Stimulated activated CD4-positive, alpha-beta T cell treated with anti-CD3 and anti-CD28 coated beads, Interleukin-12 subunit alpha, Interleukin-12 subunit beta, amount 100 ng/mL, for 48 hours (primary cell): ENCODE measurements around the gene CYBB.
A peak's percentile ranks its signal among the peaks of the same experiment; 100 is the strongest.

Experiments
- DNase-seq, 3 donors: peaks; one replicate each; pipeline ENCODE4 v3.0.0-alpha.2; 2020; ENCODE audit warnings: low read depth in 2 of 3, low spot score in 1 of 3

Gene CYBB

DNA sequence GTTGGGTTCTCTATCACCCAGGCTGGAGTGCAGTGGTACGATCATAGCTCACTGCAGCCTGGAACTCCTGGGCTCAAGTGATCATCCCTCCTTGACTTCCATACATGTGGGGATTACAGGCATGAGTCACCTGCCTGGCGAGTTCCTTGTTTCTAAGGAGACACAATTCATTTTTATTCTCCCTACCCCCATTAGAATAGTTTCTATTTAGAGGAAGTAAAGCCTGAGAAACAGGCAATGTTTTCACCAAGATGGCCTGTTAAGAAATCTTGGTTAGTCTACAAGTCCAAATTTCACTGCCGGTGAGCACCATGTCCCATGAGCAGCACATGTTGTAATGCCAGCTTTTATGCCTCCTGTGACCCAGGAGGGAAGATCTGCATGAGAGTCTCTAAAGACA, 5.7 kb downstream of the CYBB start:
- DNase-seq, result no peak

DNA sequence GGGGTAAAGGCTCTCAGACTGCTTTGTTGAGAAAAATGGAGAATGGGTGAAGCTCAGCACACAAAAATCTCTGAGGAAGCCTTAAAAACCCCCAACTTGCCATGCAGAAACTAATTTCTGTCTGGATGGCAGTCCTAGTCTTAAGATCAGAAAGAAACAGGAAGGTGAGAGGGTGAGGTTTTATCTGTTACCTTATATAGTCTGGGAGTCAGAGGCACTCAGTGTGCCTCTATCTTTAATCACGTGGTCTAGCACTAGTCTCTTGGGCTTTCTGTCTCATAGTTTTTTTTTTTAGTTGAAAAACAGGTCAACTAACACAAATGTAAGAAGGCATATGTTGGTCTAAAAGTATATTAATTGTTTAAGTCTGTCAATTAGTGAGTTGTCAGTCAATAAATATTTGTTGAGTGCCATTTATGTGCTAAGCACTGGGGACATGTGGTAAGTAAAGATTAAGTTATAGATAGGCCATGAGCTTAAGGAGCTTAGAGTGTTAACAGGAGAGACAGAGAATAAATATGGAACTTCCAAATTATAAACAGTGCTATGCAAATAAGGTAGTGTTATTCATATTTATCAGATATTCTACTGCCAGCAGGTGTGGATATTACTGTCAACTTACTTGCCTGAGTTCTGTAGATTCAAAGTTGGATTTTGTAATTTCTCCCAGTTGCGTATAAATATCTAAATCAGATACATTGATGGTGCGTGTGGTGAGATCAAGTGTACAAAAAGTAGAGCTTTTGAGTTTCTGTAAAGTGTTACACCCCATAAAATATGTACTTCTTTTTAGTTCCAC, 7.0 kb downstream of the CYBB start:
- DNase-seq, result no peak

DNA sequence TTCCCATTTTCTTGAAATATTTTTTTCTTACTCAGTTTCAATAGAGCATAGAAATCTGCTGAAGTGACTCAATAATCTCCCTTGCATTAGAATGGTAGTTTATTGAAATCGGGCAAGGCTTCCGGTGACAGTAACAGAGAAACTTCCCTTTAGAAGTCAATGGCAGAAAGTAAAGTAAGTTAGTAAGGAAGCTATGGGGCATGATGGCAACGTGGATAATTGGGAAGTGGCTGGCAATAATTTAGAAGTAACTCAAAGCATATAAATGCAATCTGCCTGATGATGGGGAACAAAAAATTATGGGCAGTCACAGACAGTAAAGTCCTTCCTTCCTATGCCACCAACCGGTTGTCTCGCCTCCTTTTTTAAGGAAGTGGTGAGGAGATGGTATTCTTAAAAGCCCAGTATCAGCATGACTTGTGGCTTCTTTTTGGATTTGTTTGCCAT, 7.6 kb downstream of the CYBB start:
- DNase-seq, result no peak

DNA sequence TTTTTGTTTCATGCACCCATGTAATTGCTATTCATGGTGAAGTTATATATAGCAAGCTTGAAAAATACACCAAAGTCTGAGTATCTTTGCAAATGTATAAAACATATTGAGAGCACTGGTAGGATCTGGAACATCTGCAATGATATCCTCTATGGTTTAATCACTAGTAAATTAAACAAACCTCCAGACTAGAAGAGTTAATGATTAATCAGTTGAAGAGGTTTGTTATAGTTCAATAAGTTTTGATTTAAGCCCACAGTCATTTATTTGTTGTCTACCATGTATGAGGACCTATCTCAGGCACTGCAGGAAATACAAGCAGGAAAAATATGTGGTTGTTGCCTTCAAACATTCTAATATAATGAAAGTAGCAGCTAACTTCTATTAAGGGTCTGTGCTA, 16.5 kb downstream of the CYBB start:
- no peak for DNase-seq

DNA sequence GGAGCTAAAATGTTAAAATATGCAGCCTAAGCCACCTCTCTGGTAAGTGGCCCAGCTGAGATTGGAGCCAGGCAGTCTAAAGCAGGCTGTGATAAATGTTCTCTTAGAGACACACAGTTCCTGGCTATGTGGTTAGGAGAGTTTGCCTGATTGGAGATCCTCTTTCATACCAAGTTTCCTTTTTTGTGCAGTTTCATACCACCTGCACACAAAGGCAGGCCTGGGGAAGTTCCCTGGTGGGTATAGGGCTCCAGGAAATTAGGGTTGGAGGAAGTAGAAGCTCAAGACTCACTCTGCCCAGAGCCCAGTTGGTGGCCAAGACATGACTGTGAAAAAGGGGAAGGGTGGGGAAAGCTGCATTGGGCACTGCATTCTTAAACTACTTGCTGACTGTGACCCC, 16.9 kb downstream of the CYBB start:
- no peak for DNase-seq

DNA sequence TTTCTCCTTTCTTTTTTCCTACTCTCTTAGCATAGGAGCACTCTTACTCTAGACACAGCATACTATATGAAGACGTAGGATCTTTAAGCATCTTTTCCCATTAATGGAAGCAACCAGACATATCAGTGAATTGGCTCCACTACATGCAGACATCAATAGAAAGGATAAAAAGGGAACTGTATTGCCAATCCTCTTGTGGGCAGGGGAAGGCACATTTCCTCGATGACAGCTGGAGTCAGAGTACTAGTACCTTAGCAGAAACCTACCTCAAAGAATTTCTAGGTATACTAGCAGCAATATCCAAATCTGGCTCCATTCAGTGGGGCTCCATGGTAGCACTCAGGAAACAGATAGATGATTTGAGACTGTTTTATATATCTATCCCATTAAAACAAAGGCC, 20.1 kb downstream of the CYBB start:
- DNase-seq, result no peak

DNA sequence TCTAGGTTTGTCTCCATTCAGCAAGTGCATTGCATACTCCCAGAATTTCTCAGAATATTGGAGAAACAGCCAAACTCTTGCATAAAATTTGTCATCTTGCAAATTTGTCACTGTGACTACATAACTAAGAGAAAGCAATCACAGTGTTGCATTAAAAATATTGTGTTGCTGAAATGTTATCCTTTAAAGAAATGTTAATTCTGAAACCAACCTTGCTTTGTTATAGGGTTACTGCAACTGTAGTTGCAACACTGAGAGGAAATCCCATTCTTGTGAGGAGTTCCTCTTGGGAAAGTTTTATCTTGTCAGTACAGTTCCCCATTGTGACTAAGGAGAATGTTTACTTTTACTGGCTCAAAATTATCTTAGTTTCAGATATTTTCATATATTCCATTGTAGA, 20.9 kb downstream of the CYBB start:
- DNase-seq, result no peak

DNA sequence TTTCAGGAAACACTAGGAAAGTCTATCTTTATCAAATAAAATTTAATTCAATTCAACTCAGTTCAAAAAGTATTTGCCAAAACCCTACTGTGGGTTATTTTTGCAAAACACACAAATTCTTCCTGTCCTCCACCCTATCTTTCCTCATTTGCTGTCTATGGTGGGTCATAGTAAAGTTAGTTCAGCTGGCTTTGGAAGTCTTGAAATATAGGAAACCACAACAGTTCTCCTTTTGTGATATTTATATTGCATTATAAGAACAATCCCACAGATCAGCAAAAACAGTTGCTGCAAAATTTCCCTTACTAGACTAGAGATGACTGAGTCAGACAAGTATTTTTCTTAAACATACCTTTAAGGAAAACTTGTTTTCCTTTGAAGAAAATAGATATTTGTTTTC, 22.2 kb downstream of the CYBB start:
- no peak for DNase-seq

DNA sequence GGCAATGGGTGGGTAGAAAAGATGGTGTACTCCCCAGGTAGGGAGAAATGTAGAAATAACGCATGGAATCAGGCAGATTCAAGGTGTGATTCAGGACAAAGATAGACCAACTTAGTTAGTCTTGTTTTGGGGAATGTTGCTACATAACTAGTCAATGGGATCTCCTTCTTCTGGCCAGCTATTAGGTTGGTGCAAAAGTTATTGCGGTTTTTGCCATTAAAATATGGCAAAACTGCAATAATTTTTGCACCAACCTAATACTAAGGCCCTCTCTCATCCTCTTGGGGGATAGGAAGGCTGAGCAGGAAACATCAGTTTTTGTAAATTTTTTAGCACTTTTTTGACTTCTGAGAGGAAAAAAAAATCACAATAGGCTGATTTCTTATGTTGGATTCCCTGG, 23.2 kb downstream of the CYBB start:
- no peak for DNase-seq

DNA sequence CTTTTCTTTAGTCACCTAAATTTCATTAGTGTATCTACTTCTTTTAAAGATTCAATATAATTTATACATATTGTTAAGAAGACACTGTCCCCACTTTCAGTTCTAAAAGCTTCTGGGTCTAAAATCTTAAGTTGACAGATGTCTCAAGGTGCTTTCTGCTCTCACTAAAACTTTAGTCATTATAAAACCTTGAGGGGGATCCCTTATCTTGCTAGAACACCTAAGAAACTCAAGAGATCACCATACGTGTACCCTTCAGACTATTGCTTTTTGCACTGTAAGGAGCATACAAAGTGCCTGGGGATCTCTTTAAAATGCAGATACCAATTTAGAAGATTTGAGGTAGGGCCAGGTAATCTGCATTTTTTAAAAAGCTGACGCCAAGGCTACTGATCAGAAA, 30.1 kb downstream of the CYBB start:
- no peak for DNase-seq

DNA sequence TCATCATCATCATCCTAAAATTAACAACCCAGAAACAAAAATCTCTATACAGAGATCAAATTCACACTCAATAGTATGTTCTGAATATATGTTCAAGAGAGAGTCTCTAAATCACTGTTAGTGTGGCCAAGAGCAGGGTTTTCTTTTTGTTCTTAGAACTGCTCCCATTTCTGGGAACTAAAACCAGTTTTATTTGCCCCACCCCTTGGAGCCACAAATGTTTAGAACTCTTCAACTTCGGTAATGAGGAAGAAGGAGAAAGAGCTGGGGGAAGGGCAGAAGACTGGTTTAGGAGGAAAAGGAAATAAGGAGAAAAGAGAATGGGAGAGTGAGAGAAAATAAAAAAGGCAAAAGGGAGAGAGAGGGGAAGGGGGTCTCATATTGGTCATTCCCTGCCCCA, 32.3 kb downstream of the CYBB start:
- DNase-seq, result no peak

DNA sequence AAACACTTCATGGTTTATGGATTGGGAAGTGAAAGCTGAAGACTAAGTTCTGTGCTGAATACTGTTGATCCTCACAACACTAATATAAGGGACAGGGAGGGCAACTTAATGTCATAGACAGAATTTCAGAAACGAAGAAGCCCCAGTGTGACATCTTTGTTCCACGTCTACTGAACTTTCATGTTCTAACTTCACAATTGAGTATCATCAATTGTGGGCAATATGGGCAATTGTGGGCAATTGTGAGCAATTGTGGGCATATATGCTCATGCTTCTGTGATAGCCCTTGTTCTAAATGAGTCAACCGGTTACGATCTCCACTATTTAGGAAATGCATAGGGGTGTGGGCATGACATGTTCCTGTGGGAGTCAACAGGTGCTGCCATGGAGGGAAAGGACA, 33.7 kb downstream of the CYBB start:
- DNase-seq, result no peak

DNA sequence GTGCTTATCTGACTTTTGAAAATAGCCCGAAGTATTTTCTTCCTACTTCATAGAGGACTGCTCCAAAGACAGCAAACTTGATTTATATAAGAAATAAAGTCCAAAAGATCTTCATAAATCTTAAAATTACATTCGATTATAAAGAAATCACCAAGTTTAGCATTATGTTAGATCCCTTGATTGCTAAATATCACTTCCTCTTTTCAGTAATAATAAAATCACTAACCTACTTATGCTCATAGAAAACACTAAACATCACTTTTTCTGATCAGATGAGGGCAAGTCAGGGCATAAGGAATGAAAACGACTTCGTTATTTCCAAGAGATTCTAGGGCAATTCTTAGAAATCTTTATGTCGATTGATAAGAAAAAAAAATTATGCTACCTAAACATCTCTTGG, 35.5 kb downstream of the CYBB start:
- no peak for DNase-seq

DNA sequence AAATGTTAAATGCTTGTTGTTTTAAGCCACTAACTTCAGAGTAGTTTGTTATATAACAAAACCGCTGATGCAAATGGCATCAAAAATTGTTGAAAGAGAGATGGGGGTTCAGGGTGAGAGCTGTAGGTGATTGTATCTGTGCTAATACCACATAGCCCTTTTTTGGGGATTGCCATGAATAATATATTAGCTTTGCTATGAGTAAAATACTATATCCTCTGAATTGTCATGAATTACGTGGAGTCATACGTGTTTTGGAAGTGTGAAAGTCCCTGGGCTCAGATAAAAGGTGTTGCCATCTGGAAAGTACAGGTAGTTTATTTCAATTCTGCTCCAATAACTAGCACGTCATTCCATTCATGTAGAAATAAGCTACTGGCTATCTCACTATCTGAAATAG, 36.9 kb downstream of the CYBB start:
- no peak for DNase-seq

DNA sequence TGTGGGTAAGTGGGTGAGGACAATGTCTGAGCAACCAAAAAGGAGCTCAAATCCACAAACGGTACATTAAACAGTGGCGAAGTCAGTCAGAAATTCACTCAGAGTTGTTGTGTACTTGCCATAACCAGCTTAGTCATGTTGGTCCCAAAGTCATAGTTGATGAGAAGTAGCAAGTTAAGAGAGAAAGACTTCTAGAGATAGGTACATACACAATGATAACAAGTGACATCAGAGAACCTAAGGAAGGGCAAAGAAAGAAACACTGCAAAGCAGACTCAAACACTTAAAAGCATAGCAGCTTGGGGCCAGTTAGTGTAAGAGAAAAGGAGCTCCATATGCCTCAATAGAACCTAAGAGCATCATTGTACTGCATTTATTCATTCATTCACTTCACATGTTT, 37.3 kb downstream of the CYBB start:
- DNase-seq, result no peak

DNA sequence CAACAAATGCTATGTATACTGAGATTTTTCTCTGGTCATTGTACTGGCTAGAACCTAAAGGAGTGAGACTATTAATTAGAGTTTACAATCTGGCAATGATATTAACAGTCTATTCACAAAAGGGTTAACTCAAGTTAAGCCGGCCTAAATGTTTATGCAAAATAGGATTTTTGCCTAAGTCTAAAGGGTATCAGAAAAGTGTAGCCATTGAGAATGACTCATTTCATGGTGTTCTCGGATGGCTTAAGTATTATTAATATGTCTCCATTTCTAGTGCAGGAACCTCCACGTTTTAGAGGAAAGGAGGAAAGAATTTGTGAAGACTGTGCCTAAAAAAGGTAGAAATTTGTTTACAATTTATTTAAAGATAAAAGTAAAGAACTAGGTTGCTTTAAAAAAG, 37.7 kb downstream of the CYBB start:
- DNase-seq, result no peak

DNA sequence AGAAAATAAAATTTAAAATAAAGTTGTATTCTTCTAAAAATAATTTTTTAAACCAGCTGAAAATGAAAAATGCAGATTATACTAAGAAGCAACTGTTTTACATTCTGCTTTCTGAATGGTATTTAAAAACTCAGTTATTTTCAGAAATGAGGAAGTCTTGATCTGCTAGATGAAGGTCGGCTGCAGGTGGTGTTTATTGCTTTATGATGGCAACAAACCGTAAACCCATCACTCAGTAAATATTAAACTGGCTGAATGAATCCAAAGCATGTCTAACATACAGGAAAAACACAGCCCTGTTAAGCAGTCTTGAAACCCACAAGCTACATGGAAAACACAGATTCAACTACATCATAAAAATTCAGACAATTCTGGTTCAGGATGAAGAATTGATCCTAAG, 38.2 kb downstream of the CYBB start:
- DNase-seq, result no peak

DNA sequence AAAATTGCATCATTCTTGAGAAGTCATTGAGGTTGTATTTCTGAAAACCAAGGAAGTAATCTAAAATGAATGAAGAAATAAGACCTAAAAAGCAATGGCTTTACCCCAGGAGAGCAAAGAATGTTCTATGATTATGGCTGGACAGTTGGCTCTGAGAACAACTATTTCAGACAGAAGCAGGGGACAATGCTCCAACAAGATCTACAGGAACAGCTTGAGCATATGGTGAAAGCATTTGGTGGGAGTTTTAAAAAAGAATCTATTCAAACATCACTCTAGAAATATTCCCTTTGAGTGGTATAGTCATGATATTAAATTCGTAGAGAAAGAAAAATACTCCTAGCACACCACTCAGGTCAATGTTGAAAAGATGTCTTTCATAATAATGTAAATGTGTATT, 40.8 kb downstream of the CYBB start:
- DNase-seq, result no peak

DNA sequence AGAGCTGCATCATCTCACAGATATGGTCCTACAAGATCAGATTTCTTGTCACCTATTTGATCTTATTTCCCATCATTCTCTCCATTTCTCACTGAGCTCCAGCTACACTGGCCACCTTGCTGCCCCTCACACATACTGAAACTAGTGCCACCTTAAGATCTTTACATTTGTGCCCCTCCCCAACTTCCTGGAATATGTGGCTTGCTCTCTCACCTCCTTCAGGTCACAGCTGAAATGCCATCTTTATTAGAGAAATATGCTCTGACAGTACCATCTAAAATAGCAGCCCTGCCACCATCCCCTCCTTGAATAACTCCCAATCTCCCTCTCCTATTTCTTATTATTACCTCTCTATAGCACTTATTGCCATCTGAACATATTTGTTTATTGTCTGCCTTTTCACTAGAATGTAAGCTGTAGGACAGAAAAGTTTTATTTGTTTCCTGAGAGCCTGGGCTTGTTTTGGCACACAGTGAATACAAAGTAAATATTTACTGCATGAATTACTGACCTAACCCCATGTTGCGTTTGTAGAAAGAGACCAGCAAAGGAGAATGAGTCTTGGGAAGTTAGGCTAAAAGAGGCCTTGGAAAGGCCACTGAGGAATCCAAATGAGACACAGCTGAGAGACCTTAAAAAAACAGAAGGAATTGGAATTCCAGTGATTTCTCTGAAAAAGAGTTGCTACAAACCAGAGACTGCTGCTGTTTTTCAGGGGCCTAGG, 44.8 kb downstream of the CYBB start:
- no peak for DNase-seq

DNA sequence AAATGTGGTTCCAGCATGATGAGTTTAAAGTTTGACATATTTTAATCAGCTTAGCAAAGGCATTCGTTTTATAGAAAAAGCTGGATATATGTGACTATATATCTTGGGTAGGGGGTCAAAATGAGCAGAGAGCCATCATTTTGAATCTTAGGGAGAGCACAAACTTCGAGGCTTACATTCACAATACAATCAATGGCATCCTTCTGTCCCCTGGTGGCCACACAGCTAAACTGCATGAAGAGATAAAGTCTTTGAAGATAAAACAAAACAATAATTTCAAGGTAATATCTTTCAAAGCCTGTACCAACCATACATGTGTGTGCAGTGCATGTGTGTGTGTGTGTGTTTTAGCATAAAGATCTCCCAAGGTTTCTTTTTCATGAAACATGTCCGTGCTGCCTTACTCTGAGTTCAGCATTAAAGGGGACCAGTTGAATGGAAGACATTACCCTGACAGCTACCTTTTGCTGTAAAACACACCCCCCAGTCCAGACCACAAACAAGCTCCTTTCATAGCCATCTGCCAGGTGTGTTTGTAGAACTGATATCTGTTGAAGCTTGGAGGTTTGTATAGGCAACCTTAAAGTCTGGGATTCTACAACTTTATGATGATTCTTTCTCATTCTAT, 45.5 kb downstream of the CYBB start:
- DNase-seq, result peak; percentile 6 to 48 (median 18)

DNA sequence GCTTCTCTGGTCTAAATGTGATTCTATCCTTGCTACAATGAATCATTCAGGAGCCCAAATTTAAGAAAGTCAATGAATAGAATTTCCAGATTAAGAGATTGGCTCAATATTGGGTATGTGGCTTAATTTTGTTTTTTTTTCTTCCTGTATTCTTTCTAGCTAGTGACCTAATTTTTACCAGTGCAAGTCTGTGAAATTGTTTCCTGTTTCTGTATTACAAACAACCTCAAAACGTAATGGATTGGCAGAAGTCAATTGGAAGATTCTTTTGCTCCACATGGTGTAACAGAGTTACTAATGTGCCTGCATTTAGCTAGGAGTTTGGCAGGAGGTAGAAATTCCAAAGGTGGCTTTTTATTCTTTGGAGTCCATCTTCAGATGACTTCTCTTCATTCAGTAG, 49.9 kb downstream of the CYBB start:
- DNase-seq, result no peak

DNA sequence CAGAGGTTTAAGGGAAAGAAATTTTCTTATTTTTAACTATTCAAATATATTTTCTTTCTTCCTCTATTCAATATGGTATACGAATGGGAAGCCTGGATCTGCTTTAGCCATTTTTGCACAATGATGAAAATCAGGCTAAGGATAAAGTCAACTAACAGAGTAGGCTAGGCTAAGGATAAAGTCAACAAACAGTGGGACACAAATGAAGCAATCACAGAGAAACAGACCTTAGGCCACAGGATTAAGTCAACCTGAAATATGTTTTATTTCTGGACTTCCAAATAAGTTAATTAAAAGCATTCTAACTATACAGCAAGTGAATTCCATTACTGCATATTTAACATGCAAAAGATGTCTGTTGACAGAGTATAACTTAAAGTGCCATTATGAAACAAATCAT, 50.5 kb downstream of the CYBB start:
- DNase-seq, result no peak
